ENCODE results near the gene MRPL39.
"Not testable (repeated sequence)": the region's sequence is repeated elsewhere in the genome, so short reads cannot be mapped to it uniquely, and the experiment has no call there.

MRPL39 gene

DNA sequence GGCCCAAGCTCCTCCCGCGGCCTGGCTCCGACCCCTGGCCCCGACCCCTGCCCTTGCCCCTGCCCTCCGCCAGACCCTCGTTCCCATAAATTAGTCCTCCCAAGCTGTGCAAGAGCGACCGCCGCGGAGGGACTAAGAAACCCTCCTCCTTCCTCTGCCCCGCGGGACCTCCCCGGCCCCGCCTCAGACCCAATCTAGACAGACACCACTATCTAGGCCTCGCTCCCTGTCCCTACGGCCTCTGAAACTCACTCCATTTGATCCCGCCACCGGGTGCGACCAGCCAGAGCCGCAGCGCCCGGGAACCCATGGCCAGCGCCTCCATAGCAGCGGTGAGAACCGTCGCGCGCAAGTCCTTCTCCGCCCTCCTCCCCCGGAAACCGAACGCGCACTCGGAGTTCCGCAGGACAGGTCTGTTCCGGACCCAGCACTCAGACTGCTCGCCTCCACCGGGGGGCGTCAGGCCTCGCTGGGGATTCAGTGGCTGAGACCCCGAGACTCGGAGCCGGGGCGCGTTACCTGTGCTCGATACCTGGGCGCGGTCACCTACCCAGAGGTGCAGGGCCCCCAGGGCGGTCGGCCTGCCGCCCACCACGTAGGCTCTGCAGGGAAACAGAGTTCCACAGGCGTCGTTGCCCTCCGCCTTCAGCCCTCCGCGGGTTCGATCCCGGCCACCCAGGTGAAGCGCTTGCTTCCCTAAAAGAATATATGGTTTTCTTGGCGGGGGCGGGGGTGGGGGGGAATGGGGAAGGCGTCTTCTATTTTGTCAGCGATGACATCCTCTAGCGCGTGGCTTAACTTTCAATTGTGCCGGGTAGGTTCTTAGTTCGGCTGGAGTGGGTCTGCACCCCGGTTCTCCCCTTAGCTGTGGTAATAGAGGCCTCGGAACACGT is at the start of gene MRPL39:
MRPL39 (minus strand) TSS at position 331 of the 893 bp plus-strand sequence; CDS start at position 325, 6 bp downstream.
- peak; percentile 65 to 77 for DNase-seq

DNA sequence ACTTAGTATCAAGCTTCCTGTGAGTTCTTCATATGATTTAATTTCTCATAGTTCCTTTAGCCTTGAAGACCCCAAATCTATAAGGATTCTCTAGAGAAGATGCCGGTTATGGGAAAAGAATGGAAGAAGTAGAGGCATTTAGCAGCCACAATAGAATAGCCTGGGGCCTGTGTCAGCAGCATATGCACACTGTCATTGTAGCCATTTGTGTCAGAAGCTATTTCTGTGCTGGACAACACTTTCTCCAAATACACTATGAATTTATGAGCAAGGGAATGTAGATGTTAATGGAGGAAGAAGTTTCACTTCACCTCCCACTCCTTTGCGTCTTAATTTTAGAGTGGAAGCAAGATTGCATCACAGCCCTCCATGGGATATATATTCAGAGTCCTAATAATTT is 49.1 kb upstream of the MRPL39 start:
- no peak for DNase-seq

DNA sequence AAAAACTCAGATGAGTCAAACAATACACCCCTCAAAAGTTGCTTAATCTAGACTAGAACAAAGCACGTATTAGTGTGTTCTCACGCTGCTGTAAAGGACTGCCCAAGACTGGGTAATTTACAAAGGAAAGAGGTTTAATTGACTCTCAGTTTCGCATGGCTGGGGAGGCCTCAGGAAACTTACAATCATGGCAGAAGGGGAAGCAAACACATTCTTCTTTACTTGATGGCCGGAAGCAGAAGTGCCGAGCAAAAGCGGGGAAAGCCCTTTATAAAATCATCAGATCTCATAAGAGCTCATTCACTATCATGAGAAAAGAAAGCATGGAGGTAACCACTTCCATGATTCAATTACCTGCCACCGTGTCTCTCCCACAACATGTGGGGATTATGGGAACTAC is 41.9 kb upstream of the MRPL39 start:
- DNase-seq = no peak

DNA sequence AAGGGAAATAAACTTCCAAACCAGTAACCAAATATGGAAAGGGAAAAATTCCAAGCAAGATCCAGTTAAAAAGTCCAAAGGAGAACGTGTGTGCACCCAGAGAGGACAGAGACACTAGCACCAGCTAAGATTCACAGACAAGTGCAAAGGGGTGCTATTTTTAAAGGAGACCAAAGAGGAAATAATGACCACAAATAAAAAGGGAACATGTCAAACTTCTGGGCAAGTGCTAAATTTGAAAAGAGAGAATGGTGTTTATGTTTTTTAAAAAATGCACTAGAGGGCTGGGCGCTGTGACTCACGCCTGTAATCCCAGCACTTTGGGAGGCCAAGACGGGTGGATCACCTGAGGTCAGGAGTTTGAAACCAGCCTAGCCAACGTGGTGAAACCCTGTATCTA is 40.4 kb upstream of the MRPL39 start:
- DNase-seq = no peak

DNA sequence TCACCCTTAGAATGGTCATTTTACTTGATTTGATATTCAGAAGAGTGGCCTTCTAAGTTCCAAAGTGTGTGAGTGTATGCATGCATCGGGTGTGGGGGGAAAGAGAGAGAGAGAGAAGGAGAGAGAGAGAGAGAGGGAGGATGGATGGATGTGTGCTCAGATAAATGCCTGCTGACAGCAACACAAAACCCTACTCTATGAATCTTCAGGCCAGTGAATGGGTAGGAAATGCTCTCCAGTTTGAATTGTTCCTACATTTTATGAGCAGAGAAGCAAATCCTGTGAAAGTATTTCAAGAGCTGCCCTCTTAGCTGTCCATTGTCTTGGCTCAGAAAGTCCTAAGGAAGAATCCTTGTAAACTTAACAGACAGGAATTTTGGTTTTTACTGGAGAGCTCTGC is 39.2 kb upstream of the MRPL39 start:
- DNase-seq = no peak

DNA sequence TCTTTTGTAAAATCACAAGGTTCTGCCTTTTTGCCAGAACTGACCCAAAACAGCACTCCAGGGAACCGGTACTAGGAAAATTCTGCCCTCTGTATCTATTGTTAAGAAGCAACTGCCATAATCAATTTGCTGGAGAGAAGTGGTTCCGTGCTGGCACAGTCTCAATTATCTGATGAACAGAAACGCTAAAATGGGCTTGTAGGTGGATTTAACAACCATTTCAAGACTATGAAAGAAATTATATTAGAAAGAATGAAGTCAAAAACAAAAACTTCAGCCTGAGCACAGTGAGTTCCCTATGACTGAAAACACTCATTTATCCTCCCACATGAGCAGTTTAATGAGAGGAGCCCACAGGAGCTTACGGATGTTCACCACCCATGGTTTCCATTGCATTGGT is 36.2 kb upstream of the MRPL39 start:
- no peak for DNase-seq

DNA sequence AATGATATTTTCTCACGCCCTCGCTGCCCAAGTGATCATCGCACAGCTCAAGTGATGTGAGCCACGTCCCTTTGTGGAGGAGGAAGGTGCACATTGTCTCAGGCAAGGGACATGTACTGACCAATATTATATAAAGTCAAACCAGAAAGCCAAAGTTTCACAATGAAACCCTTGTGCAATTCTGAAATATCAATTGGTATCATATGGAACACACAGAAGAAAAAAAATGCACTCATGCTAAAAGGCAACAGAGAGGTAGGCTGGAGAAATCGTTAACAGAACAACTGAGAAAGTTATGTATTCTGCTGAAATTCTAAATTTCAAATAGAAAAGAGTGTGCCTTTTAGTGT is 33.6 kb upstream of the MRPL39 start:
- no peak for DNase-seq

DNA sequence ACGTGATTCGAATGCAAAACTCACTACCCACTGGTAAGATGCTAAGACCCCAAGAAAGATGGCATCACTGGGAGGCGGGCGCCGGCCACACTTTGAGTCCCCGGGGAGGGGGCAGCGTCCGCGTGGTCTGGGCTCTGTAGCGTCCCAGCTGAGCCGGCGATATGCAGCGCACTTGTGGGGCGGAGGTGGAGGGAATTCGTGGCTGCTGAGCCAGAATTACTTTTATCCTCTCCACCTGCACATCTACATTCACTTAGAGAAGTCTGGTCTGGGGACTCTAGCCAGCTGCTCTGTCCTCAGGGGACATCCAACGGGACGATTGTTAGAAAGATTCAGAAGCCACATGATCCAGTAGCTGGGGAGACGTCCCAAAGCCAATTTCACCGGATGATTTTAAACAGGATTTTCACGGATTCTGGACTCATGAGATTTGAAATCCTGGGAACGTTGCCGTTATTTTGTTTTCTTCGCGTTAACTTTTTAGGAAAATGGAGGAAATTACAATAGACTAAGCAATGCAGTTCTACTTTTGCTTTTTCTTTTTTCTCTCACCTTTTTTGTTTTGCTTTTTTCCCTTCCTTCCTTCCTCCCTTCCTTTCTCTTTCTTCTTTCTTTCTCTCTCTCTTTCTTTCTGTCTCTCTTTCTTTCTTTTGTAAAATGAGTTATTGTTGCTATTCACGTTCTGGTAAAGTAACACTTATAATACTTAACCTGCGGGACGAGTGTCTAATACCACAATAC is 33.1 kb upstream of the MRPL39 start:
- no peak for DNase-seq

DNA sequence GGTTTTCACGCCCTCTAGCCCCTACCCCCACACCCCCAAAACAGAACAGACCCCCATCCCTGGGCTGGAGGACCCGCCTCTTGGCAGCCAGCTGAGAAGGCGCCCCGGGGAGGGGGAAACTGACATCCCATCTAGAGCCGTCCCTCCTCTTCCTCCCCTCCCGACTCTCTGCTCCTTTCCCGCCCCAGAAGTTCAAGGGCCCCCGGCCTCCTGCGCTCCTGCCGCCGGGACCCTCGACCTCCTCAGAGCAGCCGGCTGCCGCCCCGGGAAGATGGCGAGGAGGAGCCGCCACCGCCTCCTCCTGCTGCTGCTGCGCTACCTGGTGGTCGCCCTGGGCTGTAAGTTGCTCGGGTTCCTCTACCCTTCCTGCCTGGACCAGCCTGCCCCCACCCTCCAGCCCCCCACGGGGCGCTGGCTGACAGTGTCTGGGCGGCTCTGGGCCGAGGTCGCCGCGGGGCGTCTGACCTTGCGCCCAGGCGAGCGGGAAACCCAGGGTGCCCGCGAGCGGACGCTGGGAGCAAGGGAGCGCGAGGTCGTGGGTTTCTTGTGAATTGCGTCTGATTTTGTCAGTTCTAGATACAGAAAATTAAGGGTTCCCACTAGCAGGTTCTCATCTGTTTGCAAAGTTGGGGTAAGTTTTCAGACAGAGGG is 32.4 kb upstream of the MRPL39 start:
- no peak for DNase-seq

DNA sequence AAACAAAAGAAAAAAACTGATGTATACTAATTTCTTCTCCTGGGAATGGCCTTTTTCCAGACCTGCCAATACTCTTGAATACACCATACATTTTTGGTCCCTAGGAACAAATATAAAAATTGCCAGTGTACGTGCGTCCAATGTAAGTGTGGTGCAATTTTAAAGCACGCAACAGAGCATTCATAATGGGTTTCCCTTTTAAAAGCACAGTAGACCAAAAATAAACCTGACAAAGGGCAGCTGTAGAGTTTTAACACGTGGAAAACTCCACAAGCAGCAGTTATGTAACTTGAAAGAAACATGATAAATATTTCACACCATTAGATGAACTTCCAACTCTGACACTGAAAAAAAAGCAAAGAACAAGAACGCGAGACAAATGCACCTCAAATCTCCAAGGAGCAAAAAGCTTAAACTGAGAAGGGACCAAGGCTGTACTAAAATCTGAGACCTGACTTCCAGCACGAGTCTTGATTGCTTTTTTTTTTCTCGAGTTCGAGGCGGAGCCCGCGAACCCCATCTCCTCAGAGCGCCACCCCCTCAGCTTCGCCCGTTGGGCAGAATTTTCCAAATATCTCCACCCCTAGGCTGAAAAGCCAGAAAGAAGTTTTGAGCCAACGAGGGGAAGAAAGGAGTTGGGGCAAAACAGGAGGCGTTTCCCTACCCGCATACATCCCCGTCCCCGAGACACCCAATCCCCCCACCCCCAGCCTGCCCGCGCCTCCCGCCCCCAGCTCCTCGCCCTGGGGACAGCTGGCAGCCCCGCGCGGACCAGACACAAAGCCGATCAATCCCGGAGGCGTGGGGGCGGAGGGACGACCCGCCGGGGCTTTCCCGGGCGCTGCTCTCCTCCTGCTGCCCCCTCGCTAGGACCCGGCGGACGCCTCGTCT is 31.6 kb upstream of the MRPL39 start, which contains the start of gene JAM2:
JAM2 (plus strand) TSS at position 599 of the 891 bp plus-strand sequence. CDS start 564 bp downstream, outside the sequence.
- DNase-seq = no peak

DNA sequence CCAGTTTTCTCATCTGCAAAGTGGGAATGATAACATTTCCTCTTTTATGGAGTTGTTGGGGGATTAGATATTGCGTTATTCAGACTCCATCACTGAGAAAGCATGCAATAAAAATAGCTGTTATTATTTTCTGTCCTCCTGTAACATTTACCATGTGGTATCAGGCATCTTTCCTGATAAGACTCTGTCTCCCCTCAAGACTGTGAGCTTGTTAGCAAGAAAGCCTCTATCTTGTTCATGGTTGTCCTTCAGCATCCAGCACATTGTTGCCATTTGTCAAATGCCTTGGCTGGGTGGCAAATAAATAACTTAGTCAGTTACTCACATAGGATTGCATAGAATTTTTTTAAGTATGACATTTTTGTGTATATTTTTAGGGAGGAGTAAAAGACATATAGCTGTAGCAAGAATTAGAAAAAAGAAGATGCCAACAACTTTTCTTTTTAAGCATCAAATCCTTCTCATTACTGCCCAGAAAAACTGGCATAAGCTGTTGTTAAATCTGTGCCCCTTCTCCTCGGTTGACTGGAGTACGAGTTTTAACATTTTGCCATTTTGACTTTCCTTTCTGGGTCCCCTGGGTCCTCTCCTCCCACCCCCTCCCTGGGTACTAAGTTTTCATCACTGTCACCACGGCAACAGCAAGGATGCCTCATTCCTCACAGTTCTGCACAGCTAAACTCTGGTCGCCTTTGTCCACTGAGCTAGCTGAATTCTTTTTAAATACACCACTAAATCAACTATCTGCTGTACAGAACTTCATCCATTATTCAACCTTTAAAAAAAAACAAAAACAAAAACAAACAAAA is 30.8 kb upstream of the MRPL39 start:
- no peak for DNase-seq

DNA sequence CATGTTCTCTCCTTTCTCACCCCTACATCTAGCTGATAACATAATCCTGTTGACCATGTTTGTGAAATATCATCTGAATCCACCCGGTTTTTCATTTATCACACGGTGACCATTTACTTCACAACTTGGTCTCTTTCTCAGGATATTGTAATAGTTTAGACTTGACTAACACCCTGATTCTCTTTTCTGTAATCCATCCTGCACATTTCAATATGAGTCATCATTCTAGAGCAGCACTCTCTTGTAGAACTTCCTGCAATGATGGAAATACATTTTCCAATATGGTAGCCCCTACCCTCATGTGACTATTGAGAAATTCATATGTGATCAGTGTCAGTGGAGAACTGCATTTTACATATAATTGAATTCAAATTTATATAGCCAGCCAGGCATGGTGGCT is 29.4 kb upstream of the MRPL39 start:
- no peak for DNase-seq

DNA sequence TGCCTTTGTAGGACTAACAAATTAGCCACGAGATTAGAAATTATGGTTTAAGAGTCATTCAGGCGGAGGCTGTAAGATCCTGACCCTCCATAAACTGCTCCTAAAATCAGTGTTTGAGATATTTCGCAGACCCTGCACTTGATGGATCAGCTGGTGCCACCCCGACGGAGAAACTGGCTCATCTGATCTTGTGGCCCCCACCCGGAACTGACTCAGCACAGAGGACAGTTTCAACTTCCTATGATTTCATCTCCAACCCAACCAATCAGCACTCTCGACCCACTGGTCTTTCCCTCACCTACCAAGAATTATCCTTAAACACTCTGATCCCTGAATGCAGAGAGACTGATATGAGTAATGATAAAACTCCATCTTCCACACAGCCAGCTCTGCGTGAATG is 28.0 kb upstream of the MRPL39 start:
- DNase-seq = no peak

DNA sequence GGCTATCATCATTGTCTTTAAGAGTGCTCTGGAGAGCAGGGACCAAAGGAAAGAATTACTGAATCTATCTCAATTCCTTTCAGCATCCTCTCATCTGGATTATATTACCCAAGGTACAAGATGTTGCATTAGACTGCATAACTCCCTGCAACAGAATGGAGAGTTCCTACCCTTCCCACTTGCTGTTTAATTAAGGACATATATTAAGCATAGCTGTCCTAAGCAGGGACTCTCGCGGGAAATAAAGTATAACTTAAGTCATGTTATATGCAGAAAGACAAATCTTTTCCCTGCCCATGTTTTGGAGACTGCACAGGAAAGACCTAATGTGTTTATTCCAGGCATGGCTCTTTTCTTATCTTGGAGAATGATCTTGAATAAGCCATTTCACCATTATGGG is 25.0 kb upstream of the MRPL39 start:
- DNase-seq = no peak

DNA sequence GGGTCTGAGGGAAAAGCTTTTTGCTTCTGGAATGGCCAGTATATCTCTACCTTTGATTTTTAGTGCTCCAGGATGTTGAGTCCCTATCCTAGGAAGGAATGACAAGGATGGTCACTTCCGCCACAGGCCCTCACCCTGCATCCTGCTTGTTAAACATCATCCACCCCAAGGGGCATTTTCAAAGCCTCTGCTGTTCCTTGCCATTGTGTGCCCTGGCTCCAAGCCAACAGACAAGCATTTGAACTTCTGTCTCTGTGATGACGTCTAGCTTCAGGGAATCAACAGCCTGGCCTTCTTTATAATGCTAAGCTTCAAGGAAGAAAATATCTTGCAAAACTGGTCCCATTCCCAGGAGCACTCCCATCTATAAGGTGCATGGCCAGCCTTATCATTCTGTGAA is 19.5 kb upstream of the MRPL39 start:
- no peak for DNase-seq

DNA sequence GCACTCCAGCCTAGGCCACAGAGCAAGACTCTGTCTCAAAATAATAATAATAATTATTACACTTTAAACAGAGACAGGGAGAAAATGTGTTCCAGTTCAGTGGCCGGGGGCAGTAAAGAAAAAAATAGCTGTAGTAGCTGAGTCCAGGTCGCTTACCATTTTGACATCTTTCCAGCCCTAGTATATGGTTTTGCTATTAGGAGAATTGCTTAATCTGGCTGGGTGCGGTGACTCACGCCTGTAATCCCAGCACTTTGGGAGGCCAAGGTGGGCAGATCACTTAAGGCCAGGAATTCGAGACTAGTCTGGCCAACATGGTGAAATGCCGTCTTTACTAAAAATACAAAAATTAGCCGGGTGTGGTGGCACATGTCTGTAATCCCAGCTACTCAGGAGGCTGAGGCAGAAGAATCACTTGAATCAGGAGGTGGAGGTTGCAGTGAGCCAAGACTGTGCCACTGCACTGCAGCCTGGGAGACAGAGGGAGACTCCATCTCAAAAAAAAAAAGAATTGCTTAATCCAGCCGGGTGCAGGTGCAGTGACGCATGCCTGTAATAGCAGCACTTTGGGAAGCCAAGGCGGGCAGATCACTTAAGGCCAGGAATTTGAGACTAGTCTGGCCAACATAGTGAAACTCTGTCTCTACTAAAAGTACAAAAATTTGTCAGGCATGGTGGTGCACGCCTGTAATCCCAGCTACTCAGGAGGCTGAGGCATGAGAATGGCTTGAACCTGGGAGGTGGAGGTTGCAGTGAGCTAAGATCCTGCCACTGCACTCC is 18.7 kb upstream of the MRPL39 start:
- DNase-seq = not testable (repeated sequence)

DNA sequence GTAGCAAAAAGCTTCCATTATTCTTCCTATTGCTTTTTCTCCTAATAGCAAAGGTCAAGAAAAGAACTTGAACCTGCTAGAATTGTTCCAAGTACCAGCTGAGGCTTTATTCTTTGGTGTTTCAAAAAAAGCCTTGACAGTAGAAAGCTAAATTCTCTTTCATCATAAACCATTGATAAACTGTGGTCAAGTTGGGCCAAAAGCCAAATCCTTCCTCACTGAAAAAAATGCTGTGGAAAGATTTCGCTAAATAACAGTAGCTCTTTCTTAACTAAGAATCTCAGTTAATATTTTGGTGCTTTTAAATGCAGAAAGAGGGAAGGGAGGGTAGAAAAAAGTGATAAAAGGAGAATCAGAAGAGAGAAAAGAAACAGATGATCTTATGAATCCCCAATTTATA is 17.8 kb upstream of the MRPL39 start:
- DNase-seq = no peak

DNA sequence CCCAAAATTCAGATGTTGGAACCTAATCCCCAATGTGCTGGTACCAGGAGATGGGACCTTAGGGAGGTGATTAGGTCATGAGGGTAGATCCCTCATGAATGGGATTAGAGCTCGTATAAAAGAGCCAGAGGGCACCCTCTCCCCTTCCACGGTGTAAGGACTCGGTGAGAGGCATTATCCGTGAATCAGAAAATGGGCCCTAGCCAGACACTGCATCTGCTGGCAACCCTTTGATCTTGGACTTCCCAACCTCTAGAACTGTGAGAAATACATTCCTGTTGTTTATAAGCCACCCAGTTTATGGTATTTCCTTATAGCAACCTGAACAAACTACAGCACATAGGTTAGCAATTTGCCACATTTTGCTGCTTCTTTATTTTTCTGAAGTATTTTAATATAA is 17.2 kb upstream of the MRPL39 start:
- DNase-seq = no peak

DNA sequence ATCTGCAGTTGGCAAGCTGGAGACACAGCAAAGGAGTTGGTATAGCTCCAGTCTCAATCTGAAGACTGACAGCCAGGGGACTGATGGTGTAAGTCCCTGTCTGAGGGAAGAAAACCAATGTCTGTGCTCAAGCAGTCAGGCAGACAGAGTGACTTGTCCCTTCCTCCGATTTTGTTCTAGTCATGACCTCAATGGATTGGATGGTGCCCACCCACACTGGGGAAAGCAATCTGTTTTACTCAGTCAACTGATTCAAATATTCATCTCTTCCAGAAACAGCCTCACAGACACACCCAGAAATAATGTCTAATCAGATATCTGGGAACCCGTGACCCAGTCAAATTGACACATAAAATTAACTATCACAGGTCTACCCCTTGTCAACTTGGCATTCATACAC is 11.9 kb upstream of the MRPL39 start:
- DNase-seq = no peak

DNA sequence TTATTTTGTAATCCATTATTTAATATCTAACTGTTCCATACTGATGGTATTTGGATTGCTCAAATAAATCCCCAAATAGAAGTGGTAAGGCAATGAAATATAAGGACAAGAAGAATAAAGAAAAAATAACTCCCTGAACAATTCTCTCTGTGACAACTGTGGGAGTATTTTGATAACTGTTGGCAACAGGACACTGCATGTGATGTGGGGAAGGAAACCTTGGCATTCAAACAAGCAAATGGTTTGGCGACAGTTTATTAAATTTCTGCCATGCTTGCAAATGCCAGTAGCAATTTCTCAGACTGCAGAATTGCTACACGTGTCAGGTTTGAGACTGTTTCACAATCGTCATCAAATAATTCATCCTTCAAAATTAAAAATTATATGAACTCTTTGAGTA is 8.6 kb upstream of the MRPL39 start:
- DNase-seq = no peak

DNA sequence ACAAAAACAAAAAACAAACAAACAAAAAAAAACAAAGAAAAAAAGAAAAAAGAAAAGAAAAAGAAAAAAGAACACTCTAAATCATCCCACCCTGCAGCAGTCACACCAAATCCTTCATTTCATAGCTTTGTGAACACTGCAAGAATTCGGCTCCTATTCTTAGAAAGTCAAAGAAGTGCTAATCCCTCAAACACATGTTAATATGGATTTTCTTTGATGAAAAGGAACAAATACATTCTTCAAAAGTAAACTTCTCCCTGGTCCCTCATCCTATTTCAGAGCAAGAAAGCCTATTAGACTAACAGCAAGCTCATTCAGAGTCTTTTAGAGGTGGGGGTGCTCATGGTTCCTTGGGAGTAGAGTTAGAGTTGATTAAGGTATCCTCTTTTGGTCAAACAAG is 7.2 kb upstream of the MRPL39 start:
- DNase-seq = no peak

All from AML-193 (cell line).